Jurkat, Clone E6-1 (cell line): ENCODE measurements around the gene EPB41L2.
"Not testable (repeated sequence)": the region's sequence is repeated elsewhere in the genome, so short reads cannot be mapped to it uniquely, and the experiment has no call there.

Experiments used
- DNase-seq: peaks from one replicate; pipeline ENCODE4 v3.0.0-alpha.2; 2011; ENCODE audit warnings: low read depth, low spot score
- H3K4me3 ChIP-seq: 2 replicates; pipeline ENCODE4 v1.5.1; 2011; ENCODE audit warnings: mild to moderate bottlenecking, low read length, control low read depth, moderate library complexity

EPB41L2 gene

GRCh38 chr6:131009790-131010189, 53.3 kb downstream of the EPB41L2 start:
- DNase-seq = no peak
- no peak overlapping the region for H3K4me3 ChIP-seq

DNA sequence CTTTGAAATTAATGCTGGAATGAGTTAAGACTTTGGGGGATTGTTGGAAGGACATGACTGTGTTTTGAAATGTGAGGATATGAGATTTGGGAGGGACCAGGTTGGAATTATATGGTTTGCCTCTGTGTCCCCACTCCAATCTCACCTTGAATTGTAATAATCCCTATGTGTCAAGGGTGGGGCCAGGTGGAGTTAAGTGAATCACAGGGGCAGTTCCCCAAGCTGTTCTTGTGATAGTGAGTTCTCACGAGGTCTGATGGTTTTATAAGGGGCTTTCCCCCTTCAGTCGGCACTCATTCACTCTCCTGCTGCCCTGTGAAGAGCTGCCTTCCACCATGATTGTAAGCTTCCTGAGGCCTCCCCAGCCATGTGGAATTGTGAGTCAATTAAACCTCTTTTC, 54.1 kb downstream of the EPB41L2 start:
- not testable (repeated sequence) for DNase-seq, H3K4me3 ChIP-seq

- not testable (repeated sequence) for DNase-seq
Observed at GRCh38 chr6:131007964-131008363, 55.1 kb downstream of the EPB41L2 start.

DNA sequence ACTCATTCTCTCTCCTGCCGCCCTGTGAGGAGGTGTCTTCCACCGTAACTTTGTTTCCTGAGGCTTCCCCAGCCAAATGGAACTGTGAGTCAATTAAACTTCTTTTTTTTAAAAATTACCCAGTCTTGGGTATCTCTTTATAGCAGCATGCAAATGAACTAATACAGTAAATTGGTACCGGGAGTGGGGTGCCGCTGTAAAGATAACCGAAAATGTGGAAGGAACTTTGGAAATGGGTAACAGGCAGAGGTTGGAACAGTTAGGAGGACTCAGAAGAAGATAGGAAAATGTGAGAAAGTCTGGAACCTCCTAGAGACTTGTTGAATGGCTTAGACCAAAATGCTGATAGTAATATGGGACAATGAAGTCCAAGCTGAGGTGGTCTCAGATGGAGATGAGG, 55.8 kb downstream of the EPB41L2 start:
- DNase-seq = no peak
- no peak overlapping the region for H3K4me3 ChIP-seq

More at GRCh38 chr6:131007964-131008363, 55.1 kb downstream of the EPB41L2 start:
- not testable (repeated sequence) for H3K4me3 ChIP-seq

- H3K4me3 ChIP-seq = no peak overlapping the region
- DNase-seq = no peak
Observed at GRCh38 chr6:131005439-131006016, 57.5 kb downstream of the EPB41L2 start.

- no peak overlapping the region for H3K4me3 ChIP-seq
- no peak for DNase-seq
Observed at GRCh38 chr6:131004936-131005335, 58.1 kb downstream of the EPB41L2 start.

GRCh38 chr6:131004387-131004755, 58.7 kb downstream of the EPB41L2 start:
- H3K4me3 ChIP-seq = no peak overlapping the region
- DNase-seq = no peak

- DNase-seq = no peak
- no peak overlapping the region for H3K4me3 ChIP-seq
Observed at GRCh38 chr6:131003488-131004386, 59.3 kb downstream of the EPB41L2 start.

- DNase-seq = no peak
- no peak overlapping the region for H3K4me3 ChIP-seq
Observed at GRCh38 chr6:131002661-131002980, 60.4 kb downstream of the EPB41L2 start.

- H3K4me3 ChIP-seq = no peak overlapping the region
- no peak for DNase-seq
Observed at GRCh38 chr6:131001945-131002660, 60.9 kb downstream of the EPB41L2 start.

DNA sequence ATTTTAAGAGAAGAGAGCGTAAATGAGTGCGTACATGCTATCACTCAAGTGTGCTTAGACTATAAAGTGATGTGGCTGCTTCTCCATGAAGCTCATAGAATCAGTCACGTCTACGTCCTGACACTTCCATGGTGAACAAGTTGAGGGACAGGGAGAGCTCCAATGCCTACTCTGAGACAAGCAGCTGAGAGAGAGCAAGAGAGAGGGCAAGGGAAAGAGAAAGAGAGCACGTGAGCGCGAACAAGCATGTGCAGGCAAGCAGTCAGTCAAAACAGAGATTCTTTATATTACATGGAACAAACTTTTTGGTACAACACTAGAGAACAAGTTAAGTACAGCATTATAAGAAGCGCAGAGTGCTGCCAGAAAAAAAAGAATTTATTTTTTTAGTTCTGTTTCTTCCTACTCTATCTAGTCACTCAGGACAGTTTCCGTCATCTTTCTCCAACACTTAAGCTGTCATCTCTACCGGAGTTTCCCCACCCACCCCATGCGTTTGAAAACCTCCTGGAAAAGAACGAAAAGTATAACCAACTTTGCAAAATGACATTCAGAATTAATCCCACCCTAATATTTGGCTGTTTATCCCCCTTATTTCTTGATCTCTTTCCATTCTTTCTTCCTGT, 61.8 kb downstream of the EPB41L2 start:
- DNase-seq = no peak
- H3K4me3 ChIP-seq = no peak overlapping the region

DNA sequence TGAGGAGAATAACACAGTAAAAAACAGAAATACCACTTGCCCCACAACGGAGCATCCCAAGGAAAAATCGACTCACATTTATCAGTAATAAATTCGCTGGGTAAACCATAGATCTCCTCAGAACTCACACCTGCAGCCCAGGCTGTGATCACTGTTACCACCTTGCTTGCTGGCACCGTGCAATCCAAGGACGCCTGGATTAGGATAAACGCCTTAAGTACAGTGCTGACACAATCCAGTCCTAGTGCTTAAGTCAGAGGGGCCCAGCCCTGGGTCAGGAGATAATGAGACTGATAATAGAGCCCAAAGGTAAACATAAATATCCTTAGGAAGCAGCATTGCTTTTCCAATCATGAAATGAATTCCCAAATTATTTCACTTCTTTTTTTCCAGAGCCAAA, 62.5 kb downstream of the EPB41L2 start:
- no peak overlapping the region for H3K4me3 ChIP-seq
- DNase-seq = no peak

DNA sequence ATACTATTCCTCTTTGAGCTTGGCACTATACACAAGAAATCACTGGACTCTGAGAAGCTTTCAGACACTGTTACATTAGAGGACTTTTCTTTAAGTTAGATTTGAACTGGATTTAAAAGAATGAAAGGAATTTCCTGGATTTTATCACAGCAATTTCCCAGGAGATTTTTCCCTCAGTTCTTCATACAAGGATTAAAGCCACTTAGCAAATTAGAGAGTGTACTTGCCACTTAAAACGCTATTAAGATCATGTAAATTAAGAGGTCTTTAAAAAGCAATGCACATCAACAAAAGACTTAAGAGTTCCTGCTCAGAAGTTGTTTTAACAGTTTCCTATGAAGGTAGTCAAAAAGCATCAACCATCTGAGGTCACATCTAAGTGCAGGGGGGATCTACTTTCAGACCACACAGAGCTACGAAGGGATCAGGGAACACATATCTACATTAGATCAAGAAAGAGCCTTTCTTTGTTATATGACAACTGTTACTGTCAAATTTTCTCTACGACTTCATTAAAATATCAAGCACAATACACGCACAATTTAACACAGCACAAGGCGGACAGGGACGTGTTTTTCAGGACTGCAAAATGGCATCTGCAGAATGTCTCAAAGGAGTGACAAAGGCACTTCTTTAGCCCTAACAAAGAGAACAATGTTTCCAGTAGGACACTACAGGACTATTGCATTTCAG, 65.8 kb downstream of the EPB41L2 start:
- DNase-seq = no peak
- H3K4me3 ChIP-seq = no peak overlapping the region

DNA sequence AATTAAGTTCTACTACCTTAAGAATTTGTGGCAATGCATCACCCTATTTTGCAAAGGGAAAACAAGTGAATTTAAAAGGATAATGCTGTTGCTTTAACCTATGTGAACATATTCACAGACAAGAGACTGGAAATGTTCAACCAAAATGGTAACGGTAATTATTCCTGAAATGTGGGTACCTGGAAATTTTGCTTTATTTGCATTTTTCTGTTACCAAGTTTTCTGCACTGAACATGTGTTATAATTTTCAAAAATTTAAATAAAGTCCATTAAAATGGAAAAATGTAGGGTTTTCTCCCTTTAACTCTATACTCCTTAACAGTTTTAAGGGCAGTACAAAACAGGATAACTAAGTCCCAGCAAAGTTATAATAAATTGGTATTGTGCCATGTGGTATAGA, 66.4 kb downstream of the EPB41L2 start:
- H3K4me3 ChIP-seq = no peak overlapping the region
- DNase-seq = no peak

- no peak overlapping the region for H3K4me3 ChIP-seq
- no peak for DNase-seq
Observed at GRCh38 chr6:130995783-130996447, 67.1 kb downstream of the EPB41L2 start.

DNA sequence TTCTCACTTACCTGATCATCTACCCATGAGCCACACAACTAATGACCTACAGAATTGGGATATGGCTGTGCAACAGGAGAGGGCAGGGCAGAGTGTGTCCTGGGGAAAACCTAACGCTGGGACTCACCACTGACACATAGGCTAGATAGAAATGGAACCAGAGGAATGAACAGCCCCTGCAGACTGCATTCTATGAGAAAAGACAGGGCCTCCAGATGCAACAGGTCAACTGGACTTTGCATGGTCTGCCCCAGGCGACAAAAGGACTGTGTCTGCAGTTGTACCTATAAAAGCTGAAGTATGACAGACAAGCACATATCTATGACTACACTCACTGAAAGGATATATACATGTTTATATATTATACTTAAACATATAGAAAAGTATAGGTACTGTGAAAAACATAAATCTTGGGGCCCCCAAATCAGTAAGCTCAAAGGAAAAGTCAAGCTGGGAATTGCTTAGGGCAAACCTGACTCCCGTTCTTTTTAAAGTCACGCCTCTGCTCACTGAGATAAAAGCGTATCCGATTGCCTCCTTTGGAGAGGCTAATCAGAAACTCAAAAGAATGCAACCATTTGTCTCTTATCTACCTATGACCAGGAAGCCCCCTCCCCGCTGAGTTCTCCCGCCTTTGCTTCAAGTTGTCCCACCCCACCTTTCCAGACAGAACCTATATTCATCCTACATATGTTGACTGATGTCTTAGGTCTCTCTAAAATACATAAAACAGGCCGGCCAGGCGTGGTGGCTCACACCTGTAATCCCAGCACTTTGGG, 68.5 kb downstream of the EPB41L2 start:
- H3K4me3 ChIP-seq = no peak overlapping the region
- DNase-seq = no peak

GRCh38 chr6:130993292-130993765, 69.7 kb downstream of the EPB41L2 start:
- DNase-seq = no peak
- no peak overlapping the region for H3K4me3 ChIP-seq
